Naive B cell (primary cell): Measurements from ENCODE around the gene KDM5B. TPM values are rescaled to one million over a fixed set of nuclear protein-coding genes. Genes with fewer than 3 reads are reported as not detected.
"Not testable (repeated sequence)": the region's sequence is repeated elsewhere in the genome, so short reads cannot be mapped to it uniquely, and the experiment has no call there.

Experiments
- ATAC-seq, 2 donors: fragments of 150-1000 bp; cut with Tn5 transposase; 2 replicates each; pipeline ENCODE4 v1.10.0; 2021; ENCODE audit warnings: low read depth in 2 of 2, mild to moderate bottlenecking in 2 of 2, moderate library complexity in 2 of 2
- DNase-seq: peaks from one replicate; pipeline ENCODE4 v3.0.0; 2022
- H3K27ac Mint-ChIP-seq, 6 donors: one replicate each; pipeline ENCODE4 v1.8.0; 2020 to 2022; ENCODE audit warnings: mild to moderate bottlenecking in 6 of 6, mixed read lengths in 6 of 6, moderate library complexity in 5 of 6, inconsistent platforms in 2 of 6
- H3K27me3 Mint-ChIP-seq, 3 donors: one replicate each; pipeline ENCODE4 v1.8.0; 2021 to 2022; ENCODE audit warnings: mixed read lengths in 3 of 3, mild to moderate bottlenecking in 1 of 3
- H3K36me3 Mint-ChIP-seq, 2 donors: one replicate each; pipeline ENCODE4 v1.8.0; 2020 to 2022; ENCODE audit warnings: mixed read lengths in 2 of 2, inconsistent platforms in 1 of 2, mild to moderate bottlenecking in 1 of 2
- H3K4me1 Mint-ChIP-seq, 3 donors: one replicate each; pipeline ENCODE4 v1.8.0; 2020 to 2022; ENCODE audit warnings: mixed read lengths in 3 of 3, inconsistent platforms in 1 of 3, mild to moderate bottlenecking in 1 of 3, moderate library complexity in 1 of 3
- H3K4me3 Mint-ChIP-seq, 8 donors: one replicate each; pipeline ENCODE4 v1.8.0; 2020 to 2022; ENCODE audit warnings: mild to moderate bottlenecking in 8 of 8, mixed read lengths in 8 of 8, moderate library complexity in 8 of 8, inconsistent platforms in 2 of 8
- H3K9me3 Mint-ChIP-seq, 7 donors: one replicate each; pipeline ENCODE4 v1.8.0; 2020 to 2022; ENCODE audit warnings: mixed read lengths in 7 of 7, mild to moderate bottlenecking in 5 of 7, inconsistent platforms in 2 of 7, moderate library complexity in 1 of 7
- polyA plus RNA-seq, 6 donors: library from polyadenylated mRNA; unstranded; fragments of 300-500 nt; fragmentation: Illumina TruSeq; gene quantifications; one replicate each; pipeline ENCODE4 v1.2.3, GENCODE V29; 2021; ENCODE audit warnings: low read depth in 6 of 6

Gene KDM5B
- polyA plus RNA-seq, 6 donors from 2014 or later: 4.1 to 24.4 (median 17.1) TPM

- peak in 1 of 2 donors; percentile 35 for ATAC-seq
- Mint-ChIP-seq H3K27ac (peak overlapping the region in 1 of 6 donors; percentile 44), H3K9me3 (peaks cover 0 to 2% (median 0%) of the 10 kb centered on the region in 7 donors), H3K4me1 (peaks cover 14 to 32% (median 23%) of the 10 kb centered on the region in 3 donors), H3K27me3 (peaks cover 8 to 16% (median 14%) of the 10 kb centered on the region in 3 donors), H3K36me3 (no peaks in the 10 kb centered on the region), H3K4me3 (no peak overlapping the region)
- no peak for DNase-seq
These were observed 27.4 kb upstream of the KDM5B start for GRCh38 chr1:202835548-202836072.

GRCh38 chr1:202834771-202835547 lies 26.7 kb upstream of the KDM5B start:
- H3K4me1 Mint-ChIP-seq: peaks cover 14 to 27% (median 23%) of the 10 kb centered on the region in 3 donors
- H3K36me3 Mint-ChIP-seq: no peaks in the 10 kb centered on the region
- DNase-seq: no peak
- no peak overlapping the region for H3K27ac Mint-ChIP-seq
- H3K9me3 Mint-ChIP-seq: peaks cover 0 to 2% (median 0%) of the 10 kb centered on the region in 7 donors
- ATAC-seq: no peak
- H3K4me3 Mint-ChIP-seq: peak overlapping the region in 1 of 8 donors; percentile 20
- peaks cover 8 to 16% (median 14%) of the 10 kb centered on the region in 3 donors for H3K27me3 Mint-ChIP-seq

- no peak overlapping the region for H3K4me3 Mint-ChIP-seq
- peaks cover 10 to 22% (median 15%) of the 10 kb centered on the region in 3 donors for H3K4me1 Mint-ChIP-seq
- H3K36me3 Mint-ChIP-seq: no peaks in the 10 kb centered on the region
- ATAC-seq: no peak
- H3K9me3 Mint-ChIP-seq: peaks cover 0 to 2% (median 0%) of the 10 kb centered on the region in 7 donors
- peak overlapping the region in 1 of 6 donors; percentile 37 for H3K27ac Mint-ChIP-seq
- DNase-seq: no peak
- H3K27me3 Mint-ChIP-seq: peaks cover 0 to 17% (median 3%) of the 10 kb centered on the region in 3 donors
These were observed 23.7 kb upstream of the KDM5B start for GRCh38 chr1:202831906-202832305.

GRCh38 chr1:202829223-202829622 lies 21.0 kb upstream of the KDM5B start:
- ATAC-seq, H3K36me3 Mint-ChIP-seq, H3K4me3 Mint-ChIP-seq, DNase-seq, H3K9me3 Mint-ChIP-seq, H3K4me1 Mint-ChIP-seq, H3K27ac Mint-ChIP-seq: not testable (repeated sequence)
- H3K27me3 Mint-ChIP-seq: peaks cover 5 to 21% (median 17%) of the 10 kb centered on the region in 3 donors

GRCh38 chr1:202825748-202826147 lies 17.5 kb upstream of the KDM5B start:
- H3K9me3 Mint-ChIP-seq: no peaks in the 10 kb centered on the region
- H3K27me3 Mint-ChIP-seq: peaks cover 14 to 49% (median 33%) of the 10 kb centered on the region in 3 donors
- DNase-seq: no peak
- peak overlapping the region in 1 of 6 donors; percentile 63 for H3K27ac Mint-ChIP-seq
- no peaks in the 10 kb centered on the region for H3K4me1 Mint-ChIP-seq
- no peak for ATAC-seq
- peak overlapping the region in 1 of 8 donors; percentile 12 for H3K4me3 Mint-ChIP-seq
- no peaks in the 10 kb centered on the region for H3K36me3 Mint-ChIP-seq

GRCh38 chr1:202821467-202821866 lies 13.2 kb upstream of the KDM5B start:
- Mint-ChIP-seq H3K9me3 (no peaks in the 10 kb centered on the region), H3K27ac (no peak overlapping the region), H3K4me1 (no peaks in the 10 kb centered on the region), H3K36me3 (no peaks in the 10 kb centered on the region), H3K27me3 (peaks cover 28 to 61% (median 60%) of the 10 kb centered on the region in 3 donors), H3K4me3 (no peak overlapping the region)
- no peak for ATAC-seq
- no peak for DNase-seq

GRCh38 chr1:202818819-202819218 lies 10.6 kb upstream of the KDM5B start:
- Mint-ChIP-seq H3K9me3 (no peaks in the 10 kb centered on the region), H3K4me3 (no peak overlapping the region), H3K4me1 (no peaks in the 10 kb centered on the region), H3K27me3 (peaks cover 22 to 45% (median 41%) of the 10 kb centered on the region in 3 donors), H3K36me3 (no peaks in the 10 kb centered on the region), H3K27ac (peak overlapping the region in 1 of 6 donors; percentile 5)
- ATAC-seq: no peak
- no peak for DNase-seq

- no peak for DNase-seq
- Mint-ChIP-seq H3K27ac (no peak overlapping the region), H3K4me1 (peaks cover 10 to 14% (median 13%) of the 10 kb centered on the region in 3 donors), H3K27me3 (peaks cover 18 to 39% (median 26%) of the 10 kb centered on the region in 3 donors), H3K9me3 (no peaks in the 10 kb centered on the region), H3K36me3 (no peaks in the 10 kb centered on the region), H3K4me3 (no peak overlapping the region)
- no peak for ATAC-seq
These were observed 6.9 kb upstream of the KDM5B start for GRCh38 chr1:202815120-202815519.

GRCh38 chr1:202812176-202813026 lies 4.2 kb upstream of the KDM5B start:
- DNase-seq (no peak), ATAC-seq (no peak)
- Mint-ChIP-seq H3K36me3 (no peaks in the 10 kb centered on the region), H3K4me3 (peak overlapping the region; percentile 49 to 94 (median 78)), H3K9me3 (no peaks in the 10 kb centered on the region), H3K27me3 (peaks cover 5 to 18% (median 15%) of the 10 kb centered on the region in 3 donors), H3K27ac (peak overlapping the region in 4 of 6 donors; percentile 7 to 92 (median 66)), H3K4me1 (peaks cover 25 to 30% (median 26%) of the 10 kb centered on the region in 3 donors)

- ATAC-seq: peak; percentile 9 to 15
- Mint-ChIP-seq H3K27ac (peak overlapping the region; percentile 7 to 93 (median 64)), H3K4me1 (peaks cover 27 to 32% (median 30%) of the 10 kb centered on the region in 3 donors), H3K36me3 (no peaks in the 10 kb centered on the region), H3K27me3 (peaks cover 5 to 12% (median 6%) of the 10 kb centered on the region in 3 donors), H3K9me3 (no peaks in the 10 kb centered on the region), H3K4me3 (peak overlapping the region; percentile 84 to 97 (median 91))
- no peak for DNase-seq
These were observed 3.3 kb upstream of the KDM5B start for GRCh38 chr1:202811296-202812175.

- peak within 1 kb of the TSS; percentile 84 to 97 (median 91) for H3K4me3 Mint-ChIP-seq
- peaks cover 35 to 40% (median 38%) of the 10 kb centered on the region in 3 donors for H3K4me1 Mint-ChIP-seq
- H3K27ac Mint-ChIP-seq: peak within 1 kb of the TSS; percentile 75 to 96 (median 93)
- peak; percentile 74 to 80 for ATAC-seq
- no peaks in the 10 kb centered on the region for H3K9me3 Mint-ChIP-seq
- H3K27me3 Mint-ChIP-seq: peaks cover 5 to 12% (median 6%) of the 10 kb centered on the region in 3 donors
- DNase-seq: peak; percentile 88
- H3K36me3 Mint-ChIP-seq: no peaks in the 10 kb centered on the region
These were observed 2.5 kb upstream of the KDM5B start, which contains the start of gene PCAT6 for GRCh38 chr1:202810615-202811295. PCAT6 (plus strand) TSS chr1:202810954.

GRCh38 chr1:202810193-202810614 lies 2.0 kb upstream of the KDM5B start:
- H3K4me1 Mint-ChIP-seq: peaks cover 41 to 43% (median 41%) of the 10 kb centered on the region in 3 donors
- no peaks in the 10 kb centered on the region for H3K36me3 Mint-ChIP-seq
- no peak for DNase-seq
- H3K27me3 Mint-ChIP-seq: peaks cover 5 to 12% (median 6%) of the 10 kb centered on the region in 3 donors
- peak overlapping the region; percentile 75 to 96 (median 93) for H3K27ac Mint-ChIP-seq
- peak overlapping the region; percentile 84 to 97 (median 91) for H3K4me3 Mint-ChIP-seq
- H3K9me3 Mint-ChIP-seq: no peaks in the 10 kb centered on the region
- no peak for ATAC-seq
